CD4-positive, alpha-beta T cell treated with Interleukin-4 for 4 hours (primary cell): ENCODE data around the gene GDPD4.

Experiments used
- DNase-seq: peaks from one replicate; pipeline ENCODE4 v3.0.0-alpha.2; 2020

Gene GDPD4

DNA sequence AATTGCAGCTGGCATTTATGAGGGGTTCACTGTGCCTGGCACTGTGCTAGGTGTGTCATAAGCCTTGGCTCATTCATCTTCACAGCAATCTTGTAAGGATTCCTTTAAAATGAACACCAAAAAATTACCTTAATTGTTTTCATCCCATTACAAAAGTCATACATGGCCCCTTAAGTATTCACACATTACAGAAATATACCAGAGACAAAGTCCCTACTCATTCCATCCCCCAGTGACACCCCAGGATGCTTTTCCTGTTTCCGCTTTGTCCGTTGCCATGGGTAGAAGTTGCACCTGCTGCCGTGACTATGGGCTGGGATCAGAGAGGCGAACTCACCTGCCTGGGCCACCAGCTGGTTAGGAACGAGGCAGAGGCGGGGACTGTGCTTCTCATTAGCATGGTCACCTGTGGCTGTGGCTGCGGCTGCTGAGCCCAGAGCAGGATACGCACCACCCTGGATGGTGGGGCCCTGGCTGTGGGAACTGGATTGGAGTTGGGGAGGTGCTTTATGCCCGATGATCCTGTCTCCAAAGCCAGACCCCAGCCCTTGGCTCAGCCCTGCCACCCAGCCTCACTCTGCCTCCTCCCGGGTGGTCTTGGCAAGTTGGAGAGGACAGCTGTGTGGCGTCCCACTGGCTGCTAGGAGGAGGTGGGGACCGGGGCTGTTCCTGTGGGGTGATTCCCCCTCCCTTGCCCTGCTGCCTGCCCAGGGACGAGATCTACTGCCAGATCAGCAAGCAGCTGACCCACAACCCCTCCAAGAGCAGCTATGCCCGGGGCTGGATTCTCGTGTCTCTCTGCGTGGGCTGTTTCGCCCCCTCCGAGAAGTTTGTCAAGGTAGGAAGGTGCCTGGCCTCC, 112.6 kb downstream of the GDPD4 start:
- DNase-seq = no peak

- peak; percentile 66 for DNase-seq
These were observed 113.5 kb downstream of the GDPD4 start for GRCh38 chr11:77187776-77188632.

DNA sequence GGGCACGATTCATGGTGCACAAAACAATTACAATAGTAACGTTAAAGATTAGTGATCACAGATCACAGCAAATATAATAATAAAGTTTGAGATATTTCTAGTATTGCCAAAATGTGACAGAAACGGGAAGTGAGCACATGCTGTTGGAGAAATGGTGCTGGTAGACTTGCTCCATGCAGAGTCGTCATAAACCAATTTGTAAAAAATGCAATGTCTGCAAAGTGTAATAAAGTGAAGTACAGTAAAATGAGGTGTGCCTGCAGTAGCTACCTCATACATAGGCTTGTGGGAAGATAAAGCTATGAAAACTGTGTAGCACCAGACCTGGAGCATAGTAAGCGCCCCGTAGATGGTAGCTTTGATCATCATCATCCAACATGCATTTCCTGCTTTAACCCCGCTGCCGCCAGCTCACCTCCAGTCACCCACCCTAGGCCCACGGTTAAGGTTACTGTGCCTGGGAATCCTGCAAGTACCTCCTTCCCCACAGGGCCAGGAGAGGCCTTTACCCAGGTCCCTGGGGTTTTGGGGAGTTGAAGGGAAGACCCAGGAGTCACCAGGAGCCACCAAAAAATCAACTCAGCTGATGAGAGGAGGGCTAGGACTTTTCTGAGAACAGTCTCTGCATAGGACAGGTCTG, 114.3 kb downstream of the GDPD4 start:
- no peak for DNase-seq

DNA sequence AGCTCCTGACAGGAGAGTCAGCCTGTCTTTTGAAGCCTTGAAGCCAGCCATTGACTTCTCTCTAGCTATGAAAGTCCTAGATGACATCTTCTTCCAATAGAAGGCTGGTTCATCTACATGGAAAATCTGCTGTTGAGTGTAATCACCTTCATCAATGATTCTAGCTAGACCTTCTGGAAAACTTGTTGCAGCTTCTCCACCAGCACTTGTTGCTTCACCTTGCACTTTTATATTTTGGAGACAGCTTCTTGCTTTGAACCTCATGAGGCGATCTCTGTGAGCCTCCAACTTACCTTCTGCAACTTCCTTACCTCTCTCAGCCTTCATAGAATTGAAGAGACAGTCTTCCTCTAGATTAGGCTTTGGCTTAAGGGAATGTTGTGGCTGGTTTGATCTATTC, 115.2 kb downstream of the GDPD4 start:
- DNase-seq = no peak

GRCh38 chr11:77184136-77184860, 117.2 kb downstream of the GDPD4 start:
- no peak for DNase-seq

- no peak for DNase-seq
These were observed 118.0 kb downstream of the GDPD4 start for GRCh38 chr11:77183431-77183984.

GRCh38 chr11:77182542-77183430, 118.7 kb downstream of the GDPD4 start:
- no peak for DNase-seq

GRCh38 chr11:77181799-77182541, 119.5 kb downstream of the GDPD4 start:
- DNase-seq = no peak

DNA sequence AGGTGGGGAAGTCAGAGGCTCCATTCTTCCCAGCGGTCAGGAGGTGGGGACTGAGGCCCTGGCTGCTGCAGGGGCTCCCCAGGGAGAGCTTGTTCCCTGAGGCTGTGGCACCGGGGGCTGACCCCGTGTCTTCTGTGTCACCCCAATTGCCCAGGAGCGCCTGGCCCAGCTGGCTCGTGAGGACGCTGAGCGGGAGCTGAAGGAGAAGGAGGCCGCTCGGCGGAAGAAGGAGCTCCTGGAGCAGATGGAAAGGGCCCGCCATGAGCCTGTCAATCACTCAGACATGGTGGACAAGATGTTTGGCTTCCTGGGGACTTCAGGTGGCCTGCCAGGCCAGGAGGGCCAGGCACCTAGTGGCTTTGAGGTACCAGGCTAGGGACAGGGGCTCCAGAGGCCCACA, 120.3 kb downstream of the GDPD4 start:
- no peak for DNase-seq

DNA sequence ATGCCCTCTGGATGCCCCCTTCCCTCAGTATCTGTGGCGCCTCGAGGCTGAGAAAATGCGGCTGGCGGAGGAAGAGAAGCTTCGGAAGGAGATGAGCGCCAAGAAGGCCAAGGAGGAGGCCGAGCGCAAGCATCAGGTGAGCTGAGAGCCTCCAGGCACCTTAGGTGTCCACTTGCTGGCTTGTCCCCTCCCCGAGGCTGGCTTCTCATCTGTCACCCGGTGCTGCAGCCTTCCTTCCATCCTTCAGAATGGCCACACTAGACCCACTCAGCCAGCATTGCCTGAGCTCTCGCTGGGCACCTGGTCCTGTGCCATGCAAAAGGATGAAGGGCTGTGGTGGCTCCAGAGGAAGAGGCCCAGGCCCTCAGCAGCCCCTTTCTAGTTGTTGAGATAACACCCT, 121.1 kb downstream of the GDPD4 start:
- DNase-seq = no peak

GRCh38 chr11:77179681-77180080, 121.8 kb downstream of the GDPD4 start:
- no peak for DNase-seq

- no peak for DNase-seq
These were observed 122.4 kb downstream of the GDPD4 start for GRCh38 chr11:77179048-77179447.

GRCh38 chr11:77178150-77178549, 123.3 kb downstream of the GDPD4 start:
- no peak for DNase-seq

DNA sequence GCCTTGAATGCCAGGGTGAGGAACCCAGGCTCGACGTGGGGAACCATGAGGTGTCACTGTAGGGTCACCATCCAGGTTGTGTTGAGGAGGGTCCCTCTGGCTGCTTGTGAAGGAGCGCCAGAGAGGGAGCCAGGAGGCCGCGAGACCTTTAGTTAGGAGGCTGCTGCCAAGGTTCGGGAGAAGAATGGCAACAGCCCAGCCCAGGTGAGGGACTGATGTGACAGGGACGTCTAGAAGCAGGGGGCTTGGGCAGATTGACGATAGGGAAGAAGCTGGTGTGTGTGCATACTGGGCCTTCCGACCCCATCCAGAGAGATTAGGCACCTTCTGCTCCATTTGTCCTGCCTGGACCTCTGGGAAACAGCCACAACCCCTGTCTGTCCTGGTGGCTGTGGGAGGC, 124.5 kb downstream of the GDPD4 start:
- DNase-seq = no peak

- no peak for DNase-seq
These were observed 125.5 kb downstream of the GDPD4 start for GRCh38 chr11:77175869-77176539.

- DNase-seq = no peak
These were observed 126.3 kb downstream of the GDPD4 start for GRCh38 chr11:77175021-77175842.

- DNase-seq = no peak
These were observed 126.9 kb downstream of the GDPD4 start for GRCh38 chr11:77174559-77174958.

GRCh38 chr11:77173494-77173893, 128.0 kb downstream of the GDPD4 start:
- DNase-seq = no peak

- no peak for DNase-seq
These were observed 128.9 kb downstream of the GDPD4 start for GRCh38 chr11:77172666-77172982.
